VCaP (cell line): Measurements from ENCODE around the gene GBGT1.
"Not testable (repeated sequence)": the region's sequence is repeated elsewhere in the genome, so short reads cannot be mapped to it uniquely, and the experiment has no call there.

ENCODE experiments used
- H3K27ac ChIP-seq: fragments of 450-650 bp; 2 replicates; pipeline ENCODE4 v1.5.1; 2017
- TF ChIP-seq, protein P1 (sequence below): fragments of 450-650 bp; conservative IDR thresholded peaks from 2 replicates; pipeline ENCODE4 v1.5.1; 2017; ENCODE audit warnings: mild to moderate bottlenecking, moderate library complexity

GBGT1 gene

DNA sequence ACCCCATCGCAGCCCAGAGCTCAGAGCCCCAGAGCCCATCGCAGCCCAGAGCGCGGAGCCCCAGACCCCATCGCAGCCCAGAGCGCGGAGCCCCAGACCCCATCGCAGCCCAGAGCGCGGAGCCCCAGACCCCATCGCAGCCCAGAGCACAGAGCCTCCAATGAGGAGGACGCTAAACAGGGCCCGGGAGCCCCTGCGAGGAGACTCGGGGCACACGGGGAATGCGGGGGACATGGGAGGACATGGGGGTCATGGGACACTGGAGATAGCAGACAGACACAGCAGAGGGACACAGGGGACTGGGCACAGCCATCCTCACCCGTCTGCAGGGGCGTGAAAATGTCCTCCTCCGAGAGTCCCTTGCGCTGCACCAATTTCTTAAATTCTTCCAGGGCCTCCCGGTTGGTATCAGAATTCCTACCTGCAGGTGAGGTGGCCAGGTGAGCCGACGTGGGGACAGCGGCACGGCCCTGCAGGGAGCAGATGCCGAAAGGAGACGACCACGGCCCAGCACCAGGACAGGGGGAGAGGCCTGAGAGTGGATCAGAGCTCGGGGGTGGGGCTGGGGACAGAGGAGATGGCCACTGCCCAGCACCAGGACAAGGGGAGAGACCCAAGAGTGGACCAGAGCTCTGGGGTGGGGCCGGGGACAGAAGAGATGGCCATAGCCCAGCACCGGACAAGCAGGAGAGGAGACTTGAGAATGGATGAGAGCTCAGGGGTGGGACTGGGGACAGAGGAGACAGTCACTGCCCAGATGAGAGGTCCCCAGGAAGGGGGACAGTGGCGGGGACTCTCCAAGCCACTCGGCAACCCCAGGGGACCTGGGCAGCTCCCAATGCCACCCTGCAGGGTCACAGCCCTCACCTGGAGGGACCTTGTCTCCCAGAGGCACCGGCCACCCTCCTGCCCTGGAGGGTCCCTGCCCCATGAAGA, 42.5 kb upstream of the GBGT1 start:
- TF ChIP-seq, protein P1, sequence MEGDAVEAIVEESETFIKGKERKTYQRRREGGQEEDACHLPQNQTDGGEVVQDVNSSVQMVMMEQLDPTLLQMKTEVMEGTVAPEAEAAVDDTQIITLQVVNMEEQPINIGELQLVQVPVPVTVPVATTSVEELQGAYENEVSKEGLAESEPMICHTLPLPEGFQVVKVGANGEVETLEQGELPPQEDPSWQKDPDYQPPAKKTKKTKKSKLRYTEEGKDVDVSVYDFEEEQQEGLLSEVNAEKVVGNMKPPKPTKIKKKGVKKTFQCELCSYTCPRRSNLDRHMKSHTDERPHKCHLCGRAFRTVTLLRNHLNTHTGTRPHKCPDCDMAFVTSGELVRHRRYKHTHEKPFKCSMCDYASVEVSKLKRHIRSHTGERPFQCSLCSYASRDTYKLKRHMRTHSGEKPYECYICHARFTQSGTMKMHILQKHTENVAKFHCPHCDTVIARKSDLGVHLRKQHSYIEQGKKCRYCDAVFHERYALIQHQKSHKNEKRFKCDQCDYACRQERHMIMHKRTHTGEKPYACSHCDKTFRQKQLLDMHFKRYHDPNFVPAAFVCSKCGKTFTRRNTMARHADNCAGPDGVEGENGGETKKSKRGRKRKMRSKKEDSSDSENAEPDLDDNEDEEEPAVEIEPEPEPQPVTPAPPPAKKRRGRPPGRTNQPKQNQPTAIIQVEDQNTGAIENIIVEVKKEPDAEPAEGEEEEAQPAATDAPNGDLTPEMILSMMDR, result no peak
- H3K27ac ChIP-seq, result no peak overlapping the region

GRCh38 chr9:133205481-133205887, 41.8 kb upstream of the GBGT1 start:
- H3K27ac ChIP-seq, result not testable (repeated sequence)

DNA sequence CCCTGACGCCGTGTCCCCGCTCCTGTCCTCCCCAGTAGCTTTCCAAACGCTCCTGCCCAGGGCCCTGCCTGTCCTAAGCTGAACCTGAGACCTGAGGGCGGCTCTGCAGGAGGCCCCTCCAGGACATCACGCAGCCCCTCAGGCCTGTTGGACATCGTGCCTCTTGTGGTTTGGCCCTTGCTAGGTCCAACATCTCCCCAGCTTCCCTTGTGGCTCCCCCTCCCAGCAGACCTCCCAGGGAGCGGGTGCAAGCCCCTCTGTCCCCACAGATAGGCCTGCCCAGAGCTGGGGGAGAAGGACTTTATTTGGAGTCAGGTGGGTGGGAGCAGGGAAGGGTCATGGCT, 41.3 kb upstream of the GBGT1 start:
- H3K27ac ChIP-seq, result no peak overlapping the region
- TF ChIP-seq, protein P1, result no peak

DNA sequence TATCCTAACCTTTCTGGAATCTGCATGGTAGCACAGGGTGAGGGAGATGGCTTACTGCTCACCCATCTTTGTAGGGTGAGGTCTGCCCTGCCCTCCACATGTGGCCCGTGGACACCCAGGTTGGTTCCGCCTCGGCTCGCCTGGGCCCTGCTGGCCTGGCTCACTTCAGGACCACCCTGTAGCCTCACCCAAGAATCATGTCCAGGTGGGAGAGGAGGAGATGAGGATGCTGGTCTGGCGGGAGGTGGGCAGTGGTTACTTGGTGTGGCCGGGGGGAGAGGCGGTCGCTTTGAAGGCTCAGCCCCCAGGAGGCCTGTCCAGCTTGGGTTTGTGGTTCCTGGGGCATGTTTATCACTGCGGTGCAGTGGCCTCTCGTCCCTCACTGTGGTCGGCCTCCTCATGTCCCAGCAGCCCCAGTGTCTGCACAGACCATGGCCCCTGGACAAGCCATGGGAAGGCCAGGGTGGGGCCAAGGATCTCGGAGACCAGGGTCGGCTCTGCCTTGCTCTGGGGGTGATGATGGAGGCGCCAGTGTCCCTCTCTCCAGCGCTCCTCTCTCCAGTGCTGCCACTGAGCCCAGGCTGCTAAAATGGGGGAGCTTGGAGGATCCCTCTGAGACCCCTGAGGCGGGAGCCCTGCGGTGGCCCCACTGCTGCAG, 40.8 kb upstream of the GBGT1 start:
- H3K27ac ChIP-seq, result no peak overlapping the region
- TF ChIP-seq, protein P1, result no peak

DNA sequence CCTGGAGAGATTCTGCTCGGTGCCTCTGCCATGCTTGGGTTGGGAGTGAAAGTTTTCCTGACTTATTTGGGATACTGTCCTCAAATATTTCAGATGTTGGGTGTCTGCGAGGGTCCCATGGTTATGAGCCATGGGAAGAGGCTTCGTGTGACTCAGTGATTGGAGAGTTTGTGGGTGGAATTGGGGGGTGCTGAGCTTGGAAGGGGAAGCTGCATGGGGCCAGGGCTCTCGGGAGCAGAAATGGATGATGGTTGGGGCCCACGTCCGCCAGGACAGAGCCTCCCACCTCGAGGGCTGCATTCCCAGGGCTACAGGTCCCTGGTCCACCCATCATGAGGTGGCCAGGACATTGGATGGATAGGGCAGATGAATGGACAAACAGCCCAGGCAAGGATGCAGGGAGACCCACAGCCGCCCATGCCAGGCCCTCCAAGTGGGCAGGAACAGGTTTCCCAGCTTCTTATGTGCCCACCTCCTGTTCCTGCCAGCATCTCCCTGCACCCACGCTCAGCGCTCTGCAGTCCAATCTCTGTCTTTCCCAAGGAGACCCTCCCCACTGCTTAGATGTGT, 39.9 kb upstream of the GBGT1 start:
- no peak overlapping the region for H3K27ac ChIP-seq
- TF ChIP-seq, protein P1, result no peak

- TF ChIP-seq, protein P1, result no peak
- no peak overlapping the region for H3K27ac ChIP-seq
Observed at GRCh38 chr9:133202688-133203453, 39.2 kb upstream of the GBGT1 start.

DNA sequence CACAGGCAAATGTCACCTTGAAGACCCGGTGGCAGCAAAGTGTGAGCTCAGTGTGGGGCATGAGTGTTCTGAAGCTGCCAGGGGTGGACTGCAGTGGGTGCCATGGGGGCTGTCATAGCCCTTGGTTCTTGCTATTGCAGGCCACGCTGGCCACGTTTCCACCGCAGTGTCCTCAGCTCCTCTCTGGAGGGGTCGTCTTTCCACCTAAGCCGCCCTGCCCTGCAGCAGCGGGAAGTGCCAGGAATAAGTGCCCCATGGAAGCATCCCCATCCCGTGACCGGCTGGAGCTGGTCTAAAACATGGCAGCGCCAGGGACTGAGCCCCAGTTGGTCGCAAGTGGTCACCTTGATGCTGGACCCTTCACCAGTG, 38.4 kb upstream of the GBGT1 start:
- H3K27ac ChIP-seq, result no peak overlapping the region
- TF ChIP-seq, protein P1, result no peak
